HG03175 (cell line): ENCODE measurements around the gene PRDM16.

Source experiments
- ATAC-seq: cut with Tn5 transposase; IDR thresholded peaks from one replicate; pipeline ENCODE4 v1.9.1; 2021; ENCODE audit warnings: mild to moderate bottlenecking, moderate library complexity; ENCODE audit not compliant: unreplicated experiment

The PRDM16 gene

GRCh38 chr1:3475839-3476573 lies 407.0 kb downstream of the PRDM16 start:
- no peak for ATAC-seq

GRCh38 chr1:3476666-3477065 lies 407.7 kb downstream of the PRDM16 start:
- no peak for ATAC-seq

GRCh38 chr1:3477241-3477995 lies 408.4 kb downstream of the PRDM16 start:
- no peak for ATAC-seq

- no peak for ATAC-seq
These were observed 409.2 kb downstream of the PRDM16 start for GRCh38 chr1:3478187-3478586.

- ATAC-seq = no peak
These were observed 410.7 kb downstream of the PRDM16 start for GRCh38 chr1:3479511-3480368.

GRCh38 chr1:3480369-3480719 lies 411.3 kb downstream of the PRDM16 start:
- no peak for ATAC-seq

GRCh38 chr1:3481046-3481445 lies 412.0 kb downstream of the PRDM16 start:
- no peak for ATAC-seq

- no peak for ATAC-seq
These were observed 412.9 kb downstream of the PRDM16 start for GRCh38 chr1:3481836-3482375.

- no peak for ATAC-seq
These were observed 413.4 kb downstream of the PRDM16 start for GRCh38 chr1:3482378-3482849.

GRCh38 chr1:3483380-3483779 lies 414.4 kb downstream of the PRDM16 start:
- no peak for ATAC-seq

- ATAC-seq = no peak
These were observed 414.9 kb downstream of the PRDM16 start for GRCh38 chr1:3483801-3484444.

GRCh38 chr1:3485016-3485415 lies 416.0 kb downstream of the PRDM16 start:
- ATAC-seq = no peak
